ENCODE results near the gene LDHA.

The LDHA gene

GRCh38 chr11:18449251-18449650, 54.9 kb downstream of the LDHA start:
- TF ChIP-seq CTCF (IDR thresholded peaks at IDR 0.05) (no peak), ZFX (IDR thresholded peaks at IDR 0.05; ENCODE audit: borderline replicate concordance) (no peak)
- no peak overlapping the region for H3K27ac ChIP-seq

- no peak overlapping the region for H3K27ac ChIP-seq
- TF ChIP-seq CTCF (IDR thresholded peaks at IDR 0.05) = no peak
- TF ChIP-seq ZFX (IDR thresholded peaks at IDR 0.05; ENCODE audit: borderline replicate concordance) = no peak
Observed at GRCh38 chr11:18452927-18453326, 58.6 kb downstream of the LDHA start.

GRCh38 chr11:18455686-18456372, 61.5 kb downstream of the LDHA start, which contains the start of gene LDHAL6A:
TSS of gene LDHAL6A (plus strand) at chr11:18455856. CDS start at chr11:18456681, 825 bp downstream.
- TF ChIP-seq ZFX (IDR thresholded peaks at IDR 0.05; ENCODE audit: borderline replicate concordance) (no peak), CTCF (IDR thresholded peaks at IDR 0.05) (no peak)
- H3K27ac ChIP-seq = no peak within 1 kb of the TSS

GRCh38 chr11:18457450-18457849, 63.1 kb downstream of the LDHA start:
- H3K27ac ChIP-seq = no peak overlapping the region

More at GRCh38 chr11:18457450-18457849, 63.1 kb downstream of the LDHA start:
- TF ChIP-seq CTCF (IDR thresholded peaks at IDR 0.05) (no peak), ZFX (IDR thresholded peaks at IDR 0.05; ENCODE audit: borderline replicate concordance) (no peak)
